Sigmoid colon (tissue), 7 donors: ENCODE measurements around the gene POLR2F. TPM values are rescaled to one million over a fixed set of nuclear protein-coding genes. Genes with fewer than 3 reads are reported as not detected.

Experiments used
- DNase-seq: peaks from one replicate; pipeline ENCODE4 v3.0.0-alpha.2; 2019
- H3K27ac ChIP-seq, 4 donors: fragments of 200-600 bp; sonication (generic); one replicate each; pipeline ENCODE4 v1.5.1; 2016 to 2019; ENCODE audit warnings: mild to moderate bottlenecking in 1 of 4
- H3K27me3 ChIP-seq, 3 donors: fragments of 200-600 bp; sonication (generic); one replicate each; pipeline ENCODE4 v1.5.1; 2019; ENCODE audit warnings: mild to moderate bottlenecking in 1 of 3
- H3K36me3 ChIP-seq, 4 donors: fragments of 200-600 bp; sonication (generic); one replicate each; pipeline ENCODE4 v1.5.1; 2016 to 2019
- H3K4me1 ChIP-seq, 4 donors: fragments of 200-600 bp; sonication (generic); one replicate each; pipeline ENCODE4 v1.5.1; 2017 to 2019
- H3K4me3 ChIP-seq, 4 donors: fragments of 200-600 bp; sonication (generic); one replicate each; pipeline ENCODE4 v1.5.1; 2017 to 2019; ENCODE audit warnings: mild to moderate bottlenecking in 2 of 4, moderate library complexity in 1 of 4
- H3K9me3 ChIP-seq, 4 donors: fragments of 200-600 bp in 3 of 4; sonication (generic) in 3 of 4; one replicate each; pipeline versions ENCODE4 v1.5.1 to v1.6.1; 2013 to 2019
- CTCF ChIP-seq, 4 experiments: fragments of 450-650 bp in 3 of 4; fragments of 200-600 bp in 1 of 4; IDR thresholded peaks; one replicate each; pipeline ENCODE4 v1.5.1; 2016 to 2019; ENCODE audit warnings: antibody characterized with exemption in 4 of 4, mild to moderate bottlenecking in 3 of 4, moderate library complexity in 2 of 4
- EP300 ChIP-seq, 4 donors: sonication (generic); formaldehyde crosslinking; IDR thresholded peaks; one replicate each; pipeline ENCODE4 v1.6.1; 2017; ENCODE audit warnings: antibody characterized with exemption in 4 of 4
- POLR2A ChIP-seq, 2 donors: fragments of 450-650 bp; IDR thresholded peaks; one replicate each; pipeline ENCODE4 v1.6.1; 2016; ENCODE audit warnings: antibody characterized with exemption in 2 of 2, mild to moderate bottlenecking in 2 of 2, moderate library complexity in 2 of 2
- POLR2AphosphoS5 ChIP-seq, 4 donors: sonication (generic); formaldehyde crosslinking; IDR thresholded peaks; one replicate each; pipeline ENCODE4 v1.6.1; 2017; ENCODE audit warnings: antibody characterized with exemption in 4 of 4
- WGBS, 2 donors: extraction: QIAGEN DNeasy Blood & Tissue Kit; methylation state at CpG; one replicate each; pipeline ENCODE4 v1.1.7; 2013; 5-methylcytosine and 5-hydroxymethylcytosine counted together
- intact Hi-C: fragments of 100-400 bp; cut with DNase I; formaldehyde crosslinking; loops from one replicate; pipeline ENCODE4 v1.15.1; 2023
- polyA plus RNA-seq, 3 donors: library from polyadenylated mRNA; stranded (reverse); fragments of 200-250 nt; gene quantifications; one replicate each; pipeline ENCODE4 v1.2.3, GENCODE V29; 2013
- total RNA-seq, 4 donors: library from RNA; depleted of rRNA; stranded (reverse); fragments of >200 nt; gene quantifications; one replicate each; pipeline ENCODE4 v1.1.0, GENCODE V29; 2016
- donor health status: healthy with polysubstance abuse.
- donor health status: Bipolar disorder and iron deficiency.
- donor health status: healthy.

Gene POLR2F
- total and polyA plus RNA-seq, 7 donors = 47.9 to 149 (median 96.9) TPM

GRCh38 chr22:37906364-37907008 lies 47.0 kb upstream of the POLR2F start:
- Histone ChIP-seq H3K27me3 (no peaks in the 10 kb centered on the region), H3K9me3 (no peaks in the 10 kb centered on the region), H3K27ac (peak overlapping the region; percentile 88 to 97 (median 92)), H3K4me1 (peaks cover 0 to 63% (median 60%) of the 10 kb centered on the region in 4 donors), H3K36me3 (no peaks in the 10 kb centered on the region), H3K4me3 (peak overlapping the region; percentile 72 to 98 (median 88))
- TF ChIP-seq CTCF (IDR thresholded peaks at IDR 0.05) (no peak), EP300 (IDR thresholded peaks at IDR 0.05) (no peak), POLR2AphosphoS5 (IDR thresholded peaks at IDR 0.05) (no peak), POLR2A (IDR thresholded peaks at IDR 0.05) (no peak)
- 1% methylated on average over 75 of the region's 75 CpGs for WGBS, 2 donors
- intact Hi-C loops = no loop called here
- DNase-seq = peak; percentile 73

- peaks cover 0 to 4% (median 2%) of the 10 kb centered on the region in 4 donors for H3K36me3 ChIP-seq
- WGBS, 2 donors = 35 to 60% methylated on average over 19 of the region's 19 CpGs
- no peak for TF ChIP-seq POLR2AphosphoS5 (IDR thresholded peaks at IDR 0.05)
- no peak for TF ChIP-seq EP300 (IDR thresholded peaks at IDR 0.05)
- TF ChIP-seq POLR2A (IDR thresholded peaks at IDR 0.05) = no peak
- TF ChIP-seq CTCF (IDR thresholded peaks at IDR 0.05) = no peak
- peak overlapping the region; percentile 72 to 98 (median 88) for H3K4me3 ChIP-seq
- no peaks in the 10 kb centered on the region for H3K9me3 ChIP-seq
- intact Hi-C loops = no loop called here
- no peaks in the 10 kb centered on the region for H3K27me3 ChIP-seq
- H3K27ac ChIP-seq = peak overlapping the region; percentile 88 to 97 (median 92)
- DNase-seq = peak; percentile 63
- peaks cover 0 to 70% (median 66%) of the 10 kb centered on the region in 4 donors for H3K4me1 ChIP-seq
Observed at GRCh38 chr22:37907036-37907954, 46.2 kb upstream of the POLR2F start.

- WGBS, 2 donors = 82 to 91% methylated on average over 7 of the region's 7 CpGs
- intact Hi-C loops = loop anchor here (2.0 kb wide), 1 partner anchor 23 kb away; no protein-coding TSS in a partner anchor
- peak; percentile 77 for DNase-seq
Observed at GRCh38 chr22:37909766-37910165, 43.7 kb upstream of the POLR2F start.

More at GRCh38 chr22:37909766-37910165, 43.7 kb upstream of the POLR2F start:
- no peaks in the 10 kb centered on the region for H3K9me3 ChIP-seq
- peak overlapping the region in 2 of 4 donors; percentile 22 to 39 for H3K4me3 ChIP-seq
- H3K27ac ChIP-seq = peak overlapping the region; percentile 88 to 97 (median 92)
- peaks cover 0 to 80% (median 67%) of the 10 kb centered on the region in 4 donors for H3K4me1 ChIP-seq
- H3K36me3 ChIP-seq = peaks cover 0 to 29% (median 26%) of the 10 kb centered on the region in 4 donors
- TF ChIP-seq POLR2A (IDR thresholded peaks at IDR 0.05) (no peak), POLR2AphosphoS5 (IDR thresholded peaks at IDR 0.05) (peak in 3 of 4 donors; percentile 24 to 47 (median 30)), EP300 (IDR thresholded peaks at IDR 0.05) (no peak), CTCF (IDR thresholded peaks at IDR 0.05) (no peak)
- no peaks in the 10 kb centered on the region for H3K27me3 ChIP-seq
